Epithelial cell of prostate (primary cell): ENCODE results near the gene OLA1.
A peak's percentile ranks its signal among the peaks of the same experiment; 100 is the strongest.

ENCODE experiments used
- DNase-seq: peaks from one replicate; pipeline ENCODE4 v3.0.0-alpha.2; 2011; ENCODE audit warnings: low read depth, low spot score
- H3K27ac ChIP-seq: fragments of 450-650 bp; 2 replicates; pipeline ENCODE4 v1.5.1; 2017; ENCODE audit warnings: mild to moderate bottlenecking

The OLA1 gene

GRCh38 chr2:174183076-174183475 is 65.3 kb downstream of the OLA1 start:
- no peak overlapping the region for H3K27ac ChIP-seq
- no peak for DNase-seq

- H3K27ac ChIP-seq, result no peak overlapping the region
- DNase-seq, result no peak
Observed at GRCh38 chr2:174181368-174181767, 67.0 kb downstream of the OLA1 start.

- no peak for DNase-seq
- H3K27ac ChIP-seq, result no peak overlapping the region
Observed at GRCh38 chr2:174180726-174181236, 67.6 kb downstream of the OLA1 start.

- H3K27ac ChIP-seq, result no peak overlapping the region
- no peak for DNase-seq
Observed at GRCh38 chr2:174180165-174180724, 68.1 kb downstream of the OLA1 start.

GRCh38 chr2:174177316-174177890 is 70.9 kb downstream of the OLA1 start:
- H3K27ac ChIP-seq, result peak overlapping the region; percentile 11

GRCh38 chr2:174176898-174177297 is 71.4 kb downstream of the OLA1 start:
- peak; percentile 66 for DNase-seq
- peak overlapping the region; percentile 11 for H3K27ac ChIP-seq

More at GRCh38 chr2:174177316-174177890, 70.9 kb downstream of the OLA1 start:
- no peak for DNase-seq

GRCh38 chr2:174174741-174175140 is 73.6 kb downstream of the OLA1 start:
- no peak for DNase-seq

GRCh38 chr2:174172802-174173355 is 75.5 kb downstream of the OLA1 start:
- H3K27ac ChIP-seq, result no peak overlapping the region
- DNase-seq, result no peak

More at GRCh38 chr2:174174741-174175140, 73.6 kb downstream of the OLA1 start:
- H3K27ac ChIP-seq, result no peak overlapping the region

- no peak overlapping the region for H3K27ac ChIP-seq
- no peak for DNase-seq
Observed at GRCh38 chr2:174171686-174172445, 76.5 kb downstream of the OLA1 start.

- H3K27ac ChIP-seq, result no peak overlapping the region
- DNase-seq, result no peak
Observed at GRCh38 chr2:174169372-174169771, 79.0 kb downstream of the OLA1 start.

- no peak overlapping the region for H3K27ac ChIP-seq
- peak; percentile 24 for DNase-seq
Observed at GRCh38 chr2:174166261-174166660, 82.1 kb downstream of the OLA1 start.

- no peak overlapping the region for H3K27ac ChIP-seq
Observed at GRCh38 chr2:174161490-174161889, 86.8 kb downstream of the OLA1 start.

GRCh38 chr2:174158003-174158402 is 90.3 kb downstream of the OLA1 start:
- no peak overlapping the region for H3K27ac ChIP-seq
- no peak for DNase-seq

More at GRCh38 chr2:174161490-174161889, 86.8 kb downstream of the OLA1 start:
- no peak for DNase-seq

- H3K27ac ChIP-seq, result no peak overlapping the region
- DNase-seq, result no peak
Observed at GRCh38 chr2:174157053-174157452, 91.3 kb downstream of the OLA1 start.

GRCh38 chr2:174153757-174154680 is 94.3 kb downstream of the OLA1 start:
- DNase-seq, result no peak
- peak overlapping the region; percentile 62 for H3K27ac ChIP-seq

- H3K27ac ChIP-seq, result no peak overlapping the region
- DNase-seq, result no peak
Observed at GRCh38 chr2:174149530-174149929, 98.8 kb downstream of the OLA1 start.

- no peak overlapping the region for H3K27ac ChIP-seq
- DNase-seq, result no peak
Observed at GRCh38 chr2:174148833-174149232, 99.5 kb downstream of the OLA1 start.

GRCh38 chr2:174145827-174146226 is 102.5 kb downstream of the OLA1 start:
- no peak for DNase-seq
- no peak overlapping the region for H3K27ac ChIP-seq

GRCh38 chr2:174142290-174142689 is 106.0 kb downstream of the OLA1 start:
- no peak overlapping the region for H3K27ac ChIP-seq
- no peak for DNase-seq

GRCh38 chr2:174138161-174138560 is 110.2 kb downstream of the OLA1 start:
- no peak for DNase-seq

More at GRCh38 chr2:174138161-174138560, 110.2 kb downstream of the OLA1 start:
- no peak overlapping the region for H3K27ac ChIP-seq
